H1 (cell line): Measurements from ENCODE around the gene EMP3. TPM values are rescaled to one million over a fixed set of nuclear protein-coding genes. Genes with fewer than 3 reads are reported as not detected.

ENCODE experiments used
- CBX5 ChIP-seq: fragments of 300-800, 300-1000 bp; sonication (generic); IDR thresholded peaks from 2 replicates; pipeline ENCODE4 v1.7.1; 2016; ENCODE audit warnings: antibody characterized with exemption, low read length, low read depth
- polyA plus RNA-seq, 7 experiments: library from polyadenylated mRNA; depleted of rRNA in 3 of 7; stranded (reverse) in 5 of 7; unstranded in 2 of 7; fragments of >200 nt in 5 of 7; fragments of 200-250 nt in 2 of 7; gene quantifications; 1 replicate in 5 of 7; 2 replicates in 1 of 7; 4 replicates in 1 of 7; pipeline versions ENCODE4 v1.2.1 to v1.2.3, GENCODE V29; 2011 to 2013; ENCODE audit warnings: missing spikeins in 2 of 7, mixed read lengths in 2 of 7
- total RNA-seq: library from RNA; stranded (reverse); fragmentation: NEBNext Ultra II Directional; extraction: Animal tissue kit (Norgen Biotek cat#: 25700); gene quantifications from 2 replicates; pipeline ENCODE4 v1.2.1, GENCODE V29; 2021

The EMP3 gene
- total and polyA plus RNA-seq, 2 of the 8 experiments (the other 6 are each of a cell fraction or from before 2014, with no cell fraction given): 18.4 to 87.8 TPM

- no peak for TF ChIP-seq CBX5
Measured at GRCh38 chr19:48295458-48295857, 29.9 kb upstream of the EMP3 start (continued).
